Activated CD8-positive, alpha-beta memory T cell treated with anti-CD3 and anti-CD28 coated beads, Interleukin-2, amount 50 U/mL, for 4 hours (primary cell): ENCODE measurements around the gene LTA.

Experiments
- DNase-seq: peaks from one replicate; pipeline ENCODE4 v3.0.0-alpha.2; 2020

The LTA gene

DNA sequence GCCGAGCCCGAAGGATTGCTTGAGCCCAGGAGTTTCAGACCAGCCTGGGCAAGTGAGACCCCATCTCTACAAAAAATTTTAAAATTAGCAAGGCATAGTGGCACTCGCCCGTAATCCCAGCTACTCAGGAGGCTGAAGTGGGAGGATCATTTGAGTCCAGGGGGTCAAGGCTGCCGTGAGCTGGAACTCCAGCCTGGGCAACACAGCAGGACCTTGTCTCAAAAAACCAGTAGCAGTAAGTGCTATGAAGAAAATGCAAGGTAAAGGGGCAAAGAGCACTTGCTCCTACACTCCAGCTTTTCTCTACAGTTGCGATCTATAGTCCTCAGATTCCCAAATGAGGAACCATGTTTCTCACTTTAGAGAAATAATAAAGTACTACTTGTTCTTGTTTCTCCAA lies 28.4 kb upstream of the LTA start:
- no peak for DNase-seq

DNA sequence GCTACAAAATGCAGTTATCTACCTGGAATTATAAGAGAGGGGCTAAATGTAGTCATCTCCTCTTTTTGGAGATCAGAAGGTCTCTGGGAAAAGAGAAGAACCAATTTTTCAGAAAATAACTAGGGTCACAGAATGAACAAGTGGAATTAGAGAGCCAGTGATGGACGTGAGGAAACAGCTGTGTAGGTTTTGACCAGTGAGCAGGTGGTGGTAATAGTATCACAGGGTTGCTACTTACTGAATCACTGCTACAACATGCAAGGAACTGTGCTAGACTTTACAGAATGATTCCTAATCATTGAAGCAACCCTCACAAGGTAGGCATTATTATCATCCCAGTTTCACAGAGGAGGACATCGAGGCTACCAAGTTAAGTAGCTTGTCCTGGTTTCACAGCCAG lies 27.4 kb upstream of the LTA start:
- DNase-seq = no peak

DNA sequence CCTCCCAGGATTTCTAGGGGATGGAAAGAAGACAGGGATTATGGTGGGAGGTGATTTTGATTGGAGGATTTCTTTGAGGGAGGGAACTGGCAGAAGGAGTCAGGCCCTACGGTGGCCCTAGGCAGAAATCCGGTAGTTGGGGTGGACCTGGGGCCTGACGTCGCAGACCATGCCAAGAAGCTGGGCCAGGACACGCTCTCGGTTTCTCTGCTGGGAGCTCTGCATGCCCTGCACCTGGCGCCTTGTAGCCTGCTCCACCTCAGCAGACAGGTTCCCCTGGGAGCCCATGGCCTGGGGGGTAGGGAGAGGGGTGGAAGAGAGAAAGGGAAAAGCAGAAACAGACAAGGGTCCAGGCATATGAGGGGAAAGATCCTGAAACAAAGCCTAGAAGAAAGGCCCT lies 26.8 kb upstream of the LTA start:
- no peak for DNase-seq

DNA sequence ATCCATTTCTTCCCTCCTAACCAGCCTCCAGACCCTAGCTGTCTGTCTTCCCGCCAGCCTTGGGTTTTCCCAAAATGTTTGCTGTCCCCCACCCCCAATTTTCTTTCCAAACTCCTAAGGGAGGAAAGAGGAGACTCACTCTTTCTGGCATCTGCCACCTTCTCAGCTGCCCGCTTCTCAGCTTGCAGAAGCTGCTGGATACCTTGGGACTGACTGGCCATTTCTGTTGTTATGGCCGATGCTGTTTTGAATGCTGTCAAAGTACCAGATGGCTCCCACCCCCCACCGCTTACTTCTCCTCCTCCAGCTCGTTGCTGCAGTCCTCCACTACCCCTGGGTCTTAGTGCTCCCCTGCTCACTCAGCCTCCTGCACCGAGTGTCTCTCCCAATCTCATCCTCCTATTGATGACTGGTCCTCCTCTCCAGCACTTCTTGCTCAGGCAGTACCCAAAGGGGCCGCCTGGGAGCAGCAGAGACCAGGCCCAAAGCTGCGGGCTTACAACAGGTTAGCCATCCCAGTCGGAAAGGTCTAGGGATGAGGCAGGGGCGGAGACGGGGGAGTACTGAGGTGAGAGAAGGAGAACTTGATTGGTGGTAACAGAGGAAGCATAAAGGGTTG lies 25.6 kb upstream of the LTA start, which contains the start of gene ATP6V1G2:
TSS of gene ATP6V1G2 (minus strand) at position 270 of the 619 bp plus-strand sequence. CDS start at position 221, 49 bp downstream.
- peak; percentile 84 for DNase-seq

DNA sequence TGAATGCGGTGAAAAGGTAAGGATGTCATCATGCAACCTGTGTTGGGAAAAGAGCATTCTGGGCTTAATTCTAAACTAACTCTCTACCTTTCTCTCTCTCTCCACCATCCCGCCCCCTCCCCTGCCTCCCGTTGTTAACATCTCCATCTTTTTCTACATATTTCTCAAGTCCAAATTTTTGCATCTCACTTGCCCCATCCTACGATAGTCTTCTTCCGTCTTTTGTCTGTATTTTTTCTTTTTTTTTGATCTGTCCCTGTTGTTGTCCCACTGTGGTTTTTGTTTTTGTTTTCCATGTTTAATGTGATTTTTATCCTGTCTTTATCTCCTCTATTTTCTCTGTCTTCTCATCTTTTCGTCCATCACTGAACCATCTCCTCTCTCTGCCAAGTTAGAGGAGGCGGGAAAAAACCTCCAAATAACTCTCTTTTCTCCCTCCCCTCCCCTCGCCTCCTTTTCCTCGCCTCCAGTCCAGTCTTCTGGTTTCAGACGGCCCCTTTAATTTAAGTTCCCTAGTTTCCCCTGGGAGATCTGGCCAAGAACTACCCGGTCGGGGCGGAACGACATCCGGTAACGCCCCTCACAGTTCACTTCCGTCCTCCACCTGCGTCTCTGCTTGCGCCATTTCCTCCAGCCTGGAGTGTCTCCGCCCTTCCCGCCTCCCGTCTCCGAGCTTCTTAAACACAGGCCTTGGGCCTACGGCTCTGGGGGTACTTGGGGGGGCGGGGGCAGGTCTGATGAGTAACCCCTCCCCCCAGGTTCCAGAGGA lies 24.9 kb upstream of the LTA start, which contains the start of gene NFKBIL1:
TSS of gene NFKBIL1 (plus strand) at position 651 of the 769 bp plus-strand sequence. CDS start at position 738, 87 bp downstream.
- peak; percentile 87 for DNase-seq

DNA sequence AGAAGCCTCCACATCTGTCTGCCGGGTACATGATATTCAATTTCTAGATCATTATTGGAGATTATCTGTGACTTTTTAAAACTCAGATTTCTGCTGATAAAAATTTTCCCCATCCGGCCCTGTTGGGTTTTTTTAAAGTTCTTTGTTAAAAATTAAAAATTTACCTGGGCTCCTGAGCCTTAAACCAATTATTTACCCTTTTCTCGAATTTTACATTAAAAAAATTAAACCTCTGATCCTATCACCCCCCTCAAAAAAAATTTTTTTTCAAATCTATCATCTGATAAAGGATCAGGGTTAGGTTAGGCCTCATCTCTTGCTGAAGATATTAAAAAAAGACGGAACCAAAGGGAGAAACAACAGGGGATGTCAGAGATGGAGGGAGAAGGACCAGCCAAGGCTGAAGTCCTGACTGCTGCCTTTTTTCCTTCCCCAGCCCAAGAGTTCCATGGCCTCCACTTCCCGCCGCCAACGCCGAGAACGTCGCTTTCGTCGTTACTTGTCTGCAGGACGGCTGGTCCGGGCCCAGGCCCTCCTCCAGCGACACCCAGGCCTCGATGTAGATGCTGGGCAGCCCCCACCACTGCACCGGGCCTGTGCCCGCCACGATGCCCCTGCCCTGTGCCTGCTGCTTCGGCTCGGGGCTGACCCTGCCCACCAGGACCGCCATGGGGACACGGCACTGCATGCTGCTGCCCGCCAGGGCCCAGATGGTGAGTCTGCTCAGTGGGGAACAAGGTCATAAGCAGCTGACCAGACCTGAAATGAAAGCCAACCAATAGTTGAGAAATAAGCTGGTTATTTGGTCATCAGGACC lies 24.2 kb upstream of the LTA start:
- no peak for DNase-seq

DNA sequence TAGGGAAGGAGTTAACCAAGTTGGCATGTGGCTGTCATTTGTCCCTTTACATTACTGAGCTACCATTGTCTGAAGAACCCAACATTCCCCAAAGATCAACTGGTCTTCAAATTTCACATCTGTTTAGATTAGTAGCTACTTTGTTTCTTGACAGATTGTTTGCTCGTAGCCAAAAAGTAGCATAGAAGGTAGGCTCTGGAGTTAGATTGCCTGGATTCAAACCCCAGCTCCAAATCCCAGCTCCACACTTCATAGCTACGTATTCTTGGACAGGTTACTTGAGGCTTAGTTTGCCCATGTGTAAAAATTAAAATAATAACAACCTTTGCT lies 23.6 kb upstream of the LTA start:
- no peak for DNase-seq

DNA sequence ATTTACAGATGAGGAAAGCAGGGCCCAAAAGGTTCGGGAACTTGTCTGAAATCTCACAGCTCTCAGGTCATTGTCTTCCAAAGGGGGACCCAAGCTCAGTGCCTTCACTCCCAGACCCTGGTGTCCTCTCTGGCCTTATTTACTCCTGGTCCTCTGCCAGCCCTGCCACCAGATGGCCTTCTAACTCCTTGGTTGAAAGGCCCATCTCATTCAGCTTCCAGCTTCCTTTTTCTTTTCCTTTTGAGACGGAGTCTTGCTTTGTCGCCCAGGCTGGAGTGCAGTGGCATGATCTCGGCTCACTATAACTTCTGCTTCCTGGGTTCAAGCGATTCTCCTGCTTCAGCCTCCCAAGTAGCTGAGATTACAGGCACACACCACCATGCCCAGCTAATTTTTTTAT lies 20.7 kb upstream of the LTA start:
- DNase-seq = peak; percentile 62

DNA sequence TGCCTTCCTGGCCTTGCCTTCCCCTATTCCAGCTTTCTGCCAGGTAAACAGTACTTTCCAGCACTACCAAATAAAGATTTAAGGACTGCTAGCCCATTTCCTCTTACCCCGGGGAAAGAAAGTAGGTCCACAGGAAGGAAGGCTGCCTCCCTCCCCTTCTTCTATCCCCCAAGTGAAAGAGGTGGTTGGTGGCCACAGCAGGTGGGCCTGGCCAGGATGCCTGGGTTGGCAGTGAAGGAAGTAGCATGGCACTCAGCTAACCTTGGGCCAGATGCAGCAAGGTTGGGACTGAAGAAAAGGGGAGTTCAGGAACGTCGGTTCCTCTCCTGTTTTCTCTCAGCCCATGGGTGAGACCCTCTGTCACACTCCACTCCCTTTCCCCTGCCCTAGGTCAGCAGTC lies 15.8 kb upstream of the LTA start:
- no peak for DNase-seq

DNA sequence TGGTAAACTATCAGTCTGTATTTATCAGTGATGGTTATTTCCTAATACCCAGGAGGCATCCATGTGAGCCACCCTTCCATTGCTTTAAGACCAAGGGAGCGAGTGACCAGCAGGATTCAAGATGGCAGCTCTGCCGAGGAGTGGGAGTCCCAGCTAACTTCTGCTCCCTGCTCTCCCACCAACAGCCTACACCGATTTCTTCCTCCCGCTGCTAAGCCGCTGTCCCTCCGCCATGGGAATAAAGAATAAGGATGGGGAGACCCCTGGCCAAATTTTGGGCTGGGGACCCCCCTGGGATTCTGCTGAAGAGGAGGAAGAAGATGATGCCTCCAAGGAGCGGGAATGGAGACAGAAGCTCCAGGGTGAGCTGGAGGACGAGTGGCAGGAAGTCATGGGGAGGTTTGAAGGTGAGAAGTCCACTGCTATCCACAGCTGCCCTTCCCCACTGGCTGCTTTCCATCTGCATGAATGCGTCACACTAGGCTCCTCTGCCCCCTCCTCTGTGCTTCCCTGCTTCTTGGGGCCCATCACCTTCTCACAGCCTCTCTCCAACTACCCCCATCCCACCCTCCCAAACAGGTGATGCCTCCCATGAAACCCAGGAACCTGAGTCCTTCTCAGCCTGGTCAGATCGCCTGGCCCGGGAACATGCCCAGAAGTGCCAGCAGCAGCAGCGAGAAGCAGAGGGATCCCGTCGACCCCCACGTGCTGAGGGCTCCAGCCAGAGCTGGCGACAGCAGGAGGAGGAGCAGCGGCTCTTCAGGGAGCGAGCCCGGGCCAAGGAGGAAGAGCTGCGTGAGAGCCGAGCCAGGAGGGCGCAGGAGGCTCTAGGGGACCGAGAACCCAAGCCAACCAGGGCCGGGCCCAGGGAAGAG lies 14.4 kb upstream of the LTA start:
- no peak for DNase-seq

DNA sequence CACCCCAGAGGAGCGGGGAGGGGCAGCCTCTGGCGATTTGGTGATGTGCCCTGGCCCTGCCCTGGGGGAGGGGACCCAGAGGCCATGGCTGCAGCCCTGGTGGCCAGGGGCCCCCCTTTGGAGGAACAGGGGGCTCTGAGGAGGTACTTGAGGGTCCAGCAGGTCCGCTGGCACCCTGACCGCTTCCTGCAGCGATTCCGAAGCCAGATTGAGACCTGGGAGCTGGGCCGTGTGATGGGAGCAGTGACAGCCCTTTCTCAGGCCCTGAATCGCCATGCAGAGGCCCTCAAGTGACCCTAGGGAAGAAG lies 13.8 kb upstream of the LTA start:
- DNase-seq = no peak

DNA sequence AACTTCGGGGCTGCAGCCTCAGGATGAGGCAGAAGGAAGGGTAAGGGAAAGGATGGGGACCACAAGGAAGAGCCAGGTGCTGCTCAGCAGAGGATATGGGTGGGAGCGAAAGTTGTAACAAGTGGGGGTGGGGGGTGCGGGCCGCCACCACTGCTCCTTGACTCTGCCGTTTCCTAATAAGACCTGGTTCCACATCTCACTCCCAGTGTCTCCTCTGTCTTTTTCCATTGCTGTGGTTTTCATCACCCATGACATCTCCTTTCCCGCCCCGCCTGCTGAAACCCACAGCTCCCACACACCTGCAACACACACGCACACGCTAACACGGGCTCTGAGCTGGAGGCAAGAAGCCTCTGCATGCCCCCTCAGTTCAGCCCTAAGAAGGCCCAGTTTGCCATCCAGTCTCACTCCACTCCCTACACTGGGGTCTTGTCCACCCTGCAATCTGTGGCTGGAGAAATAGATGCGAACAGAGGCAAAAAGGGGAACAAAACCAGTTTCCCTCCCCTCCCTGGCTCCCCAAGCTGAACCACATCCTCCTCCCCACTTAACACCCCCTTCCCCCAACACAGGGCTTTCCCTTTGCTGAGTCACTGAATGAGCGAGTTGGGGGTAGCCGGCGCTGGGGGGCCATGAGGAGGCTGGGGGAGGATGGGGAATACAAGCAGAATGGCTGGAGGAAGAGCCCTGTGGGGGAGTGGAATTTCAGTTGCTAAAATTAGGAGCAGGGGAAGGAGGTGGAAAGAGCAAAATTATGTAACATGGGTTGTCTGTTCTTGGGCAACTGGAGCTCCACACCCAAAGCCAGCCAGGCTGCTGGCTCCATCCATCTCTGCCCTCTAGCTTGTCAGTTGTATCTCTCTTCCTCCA lies 13.2 kb upstream of the LTA start:
- peak; percentile 69 for DNase-seq

DNA sequence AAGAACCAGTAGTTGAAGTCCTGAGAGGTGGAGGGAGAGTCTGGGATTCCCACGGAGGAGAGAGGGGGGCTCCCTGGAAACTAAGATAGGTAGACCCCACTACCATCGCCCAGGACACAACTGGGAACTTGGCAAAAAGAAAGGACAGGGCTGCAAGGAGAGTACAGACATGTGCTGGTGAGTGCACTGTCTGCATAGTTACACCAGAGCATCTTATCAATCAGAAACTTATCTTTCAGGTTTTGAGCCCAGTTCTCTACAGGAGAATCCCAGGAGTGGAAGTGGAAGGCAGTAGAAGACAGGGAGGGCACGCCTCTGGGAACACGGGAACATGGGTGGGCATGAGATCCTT lies 12.5 kb upstream of the LTA start:
- no peak for DNase-seq

DNA sequence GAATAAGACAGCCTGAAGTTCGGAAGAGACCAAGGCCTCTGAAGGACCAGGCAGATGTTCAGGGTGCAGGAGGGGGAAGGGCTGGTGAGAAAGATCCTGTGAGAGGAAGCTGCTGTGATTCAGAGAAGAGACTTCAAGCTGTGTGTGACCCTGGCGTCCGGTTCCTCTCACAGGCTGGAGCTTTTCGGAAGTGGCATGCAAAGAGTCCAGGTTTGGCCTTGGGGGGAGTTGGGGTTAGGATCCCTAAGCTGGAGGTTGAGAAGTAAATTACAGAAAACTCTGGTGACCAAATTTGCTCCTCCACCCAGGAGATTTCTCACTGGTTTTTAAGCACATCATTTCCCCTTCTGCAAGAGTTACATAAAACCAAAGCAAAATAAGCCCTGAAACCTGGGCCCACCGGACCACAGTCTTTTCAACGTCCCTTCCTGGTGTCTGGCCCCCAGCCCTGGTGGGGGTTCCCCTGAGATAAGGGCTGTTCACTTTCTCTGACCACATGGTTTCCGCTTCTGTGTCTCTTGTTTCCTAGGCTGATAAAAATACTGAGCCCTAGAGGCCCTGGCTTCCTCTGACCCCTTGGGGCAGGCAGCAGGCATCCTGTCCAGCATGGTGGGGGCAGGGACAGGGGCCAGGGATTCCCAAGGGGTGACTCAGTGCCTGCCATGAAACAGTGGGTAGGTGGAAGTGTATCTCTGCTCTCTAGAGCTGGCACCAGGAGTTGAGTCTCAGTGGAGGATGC lies 12.0 kb upstream of the LTA start:
- no peak for DNase-seq

DNA sequence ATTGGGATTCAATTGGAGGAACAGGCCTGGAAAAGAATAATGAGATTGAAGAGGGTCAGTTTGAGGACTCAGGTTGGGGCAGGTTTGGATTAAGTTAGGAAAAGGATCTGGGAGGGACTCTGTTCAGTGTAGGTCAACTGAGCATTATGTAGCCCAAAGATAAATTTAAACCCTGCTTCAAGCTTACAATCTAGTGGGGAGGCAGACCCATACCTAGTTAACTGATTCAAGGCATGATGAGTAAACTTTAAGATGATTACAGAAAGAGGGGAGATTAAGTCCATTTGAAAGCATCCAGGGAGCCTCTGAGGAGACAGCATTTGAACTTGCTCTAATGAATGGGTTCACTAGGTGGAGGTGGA lies 11.4 kb upstream of the LTA start:
- no peak for DNase-seq

DNA sequence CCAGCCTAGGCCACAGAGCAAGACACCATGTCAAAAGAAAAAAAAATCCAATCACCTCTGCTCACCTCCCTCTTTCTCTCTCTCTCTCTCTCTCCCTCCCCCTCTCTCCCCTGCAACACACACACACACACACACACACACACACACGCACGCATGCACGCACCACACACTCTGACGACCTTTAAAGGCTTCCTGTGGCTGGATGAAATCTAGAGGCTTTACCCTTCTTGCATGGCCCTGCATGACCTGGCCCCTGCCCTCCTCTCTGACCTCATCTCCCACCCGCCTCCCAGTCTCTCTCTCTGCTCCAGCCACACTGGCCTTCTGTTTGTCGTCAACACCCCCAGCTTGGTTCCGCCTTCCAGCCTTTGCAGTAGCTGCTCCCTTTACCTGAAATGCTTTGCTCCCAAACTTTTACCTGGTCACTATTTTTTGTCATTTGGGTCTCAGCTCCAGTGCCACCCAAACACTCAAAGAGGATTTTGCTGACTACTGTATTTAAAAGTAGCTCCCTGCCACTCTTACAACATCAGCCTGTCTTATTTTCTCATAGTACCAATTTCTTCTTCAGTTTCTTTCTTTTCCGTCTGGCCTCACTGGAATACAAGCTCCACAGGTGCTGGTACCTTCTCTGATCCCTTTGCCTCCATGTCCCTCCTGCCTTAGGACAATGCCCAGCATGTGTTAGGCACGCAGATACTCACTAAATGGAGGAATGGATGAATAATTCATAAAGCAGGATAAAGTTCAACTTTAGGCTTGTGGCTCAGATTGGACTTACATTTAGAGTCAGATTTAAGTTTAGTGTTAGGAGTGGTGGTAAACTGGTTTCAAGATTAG lies 4.3 kb upstream of the LTA start:
- DNase-seq = no peak

DNA sequence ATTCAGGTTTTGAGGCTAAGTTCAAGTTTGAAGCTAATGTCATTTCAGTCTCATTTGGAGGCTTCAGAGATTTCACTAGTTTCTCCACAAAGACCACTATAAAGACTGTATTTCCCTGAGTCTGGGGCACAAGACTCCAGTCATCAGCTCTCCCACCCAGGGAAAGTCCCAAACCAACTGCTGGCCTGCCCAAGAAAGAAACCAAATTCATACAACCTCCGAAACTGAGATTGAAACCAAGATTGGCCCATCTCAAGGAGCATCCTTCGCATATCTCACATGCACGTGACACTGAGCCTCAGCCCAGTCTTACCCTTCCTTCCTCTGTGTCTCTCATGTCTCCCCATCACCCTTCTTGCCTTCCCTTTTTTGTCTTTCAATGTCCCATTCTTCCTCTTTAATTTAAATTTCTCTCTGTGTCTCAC lies 3.5 kb upstream of the LTA start:
- DNase-seq = peak; percentile 56

DNA sequence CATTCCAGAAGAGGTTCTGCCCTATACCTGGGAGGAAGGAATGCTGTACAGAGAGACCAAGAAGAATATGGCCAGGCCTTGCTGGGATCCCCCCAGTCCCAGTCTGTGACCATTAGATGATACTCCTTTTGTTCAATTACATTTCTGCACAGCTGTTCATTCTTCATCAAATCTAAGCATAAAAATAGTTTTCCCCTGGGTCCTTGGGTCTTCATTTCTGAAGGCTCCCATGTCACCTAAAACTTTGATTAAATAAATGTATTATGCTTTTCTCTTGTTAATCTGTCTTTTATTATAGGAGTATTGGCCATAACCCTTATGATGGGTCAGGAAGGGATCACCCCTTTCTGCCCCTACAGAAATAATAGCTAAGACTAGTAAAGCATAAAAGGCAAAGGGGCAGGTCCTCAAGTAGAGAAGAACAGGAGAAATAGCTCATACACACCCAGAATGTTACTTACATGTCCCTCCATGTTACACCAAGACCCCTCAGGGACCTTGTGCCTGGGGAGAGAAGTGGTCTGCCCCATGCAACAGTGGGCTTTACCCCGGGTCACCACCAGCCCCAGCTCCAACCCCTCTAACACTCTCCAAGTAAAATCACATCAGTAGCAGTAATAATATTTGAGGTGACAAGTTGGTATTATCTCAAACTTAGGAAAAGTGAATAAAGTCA lies 2.1 kb upstream of the LTA start:
- no peak for DNase-seq

DNA sequence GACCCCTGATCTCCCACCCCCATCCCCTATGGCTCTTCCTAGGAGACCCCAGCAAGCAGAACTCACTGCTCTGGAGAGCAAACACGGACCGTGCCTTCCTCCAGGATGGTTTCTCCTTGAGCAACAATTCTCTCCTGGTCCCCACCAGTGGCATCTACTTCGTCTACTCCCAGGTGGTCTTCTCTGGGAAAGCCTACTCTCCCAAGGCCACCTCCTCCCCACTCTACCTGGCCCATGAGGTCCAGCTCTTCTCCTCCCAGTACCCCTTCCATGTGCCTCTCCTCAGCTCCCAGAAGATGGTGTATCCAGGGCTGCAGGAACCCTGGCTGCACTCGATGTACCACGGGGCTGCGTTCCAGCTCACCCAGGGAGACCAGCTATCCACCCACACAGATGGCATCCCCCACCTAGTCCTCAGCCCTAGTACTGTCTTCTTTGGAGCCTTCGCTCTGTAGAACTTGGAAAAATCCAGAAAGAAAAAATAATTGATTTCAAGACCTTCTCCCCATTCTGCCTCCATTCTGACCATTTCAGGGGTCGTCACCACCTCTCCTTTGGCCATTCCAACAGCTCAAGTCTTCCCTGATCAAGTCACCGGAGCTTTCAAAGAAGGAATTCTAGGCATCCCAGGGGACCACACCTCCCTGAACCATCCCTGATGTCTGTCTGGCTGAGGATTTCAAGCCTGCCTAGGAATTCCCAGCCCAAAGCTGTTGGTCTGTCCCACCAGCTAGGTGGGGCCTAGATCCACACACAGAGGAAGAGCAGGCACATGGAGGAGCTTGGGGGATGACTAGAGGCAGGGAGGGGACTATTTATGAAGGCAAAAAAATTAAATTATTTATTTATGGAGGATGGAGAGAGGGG lies 1.4 kb downstream of the LTA start:
- DNase-seq = no peak
